Measurements from ENCODE around the gene SAXO1. TPM values are rescaled to one million over a fixed set of nuclear protein-coding genes. Genes with fewer than 3 reads are reported as not detected.

The SAXO1 gene
- total RNA-seq, 1 experiment from 2014 or later: 0.09 TPM

GRCh38 chr9:19048966-19049916, 16.2 kb upstream of the SAXO1 start, which contains the start of gene RRAGA (continued):
- no peak for TF ChIP-seq TEAD4 (CRISPR knock-in tag; IDR thresholded peaks at IDR 0.05)
- no peak for TF ChIP-seq OVOL2 (CRISPR knock-in tag; IDR thresholded peaks at IDR 0.05; ENCODE audit: borderline replicate concordance)
- TF ChIP-seq ZNF263 (CRISPR knock-in tag; IDR thresholded peaks at IDR 0.05; ENCODE audit: low read depth): no peak
- TF ChIP-seq ZNF121 (CRISPR knock-in tag; IDR thresholded peaks at IDR 0.05): no peak
- 0 out of 2 replicates have a peak, but pooled peaks have one; percentile 28 for TF ChIP-seq FOXK1 (CRISPR knock-in tag; IDR thresholded peaks at IDR 0.05)
- TF ChIP-seq ATF3 (CRISPR knock-in tag; conservative IDR thresholded peaks at IDR 0.05): no peak
- TF ChIP-seq ERG (CRISPR knock-in tag; IDR thresholded peaks at IDR 0.05): 0 out of 2 replicates have a peak, but pooled peaks have one; percentile 80
- TF ChIP-seq ATF6 (CRISPR knock-in tag; IDR thresholded peaks at IDR 0.05): no peak
- peak; percentile 86 for TF ChIP-seq MAX (CRISPR knock-in tag; IDR thresholded peaks at IDR 0.05)
- no peak for TF ChIP-seq ZNF416 (CRISPR knock-in tag; IDR thresholded peaks at IDR 0.05)
- TF ChIP-seq AFF4 (CRISPR knock-in tag; IDR thresholded peaks at IDR 0.05; ENCODE audit: borderline replicate concordance): peak; percentile 73; the same call in 1 of the 2 replicates
- peak; percentile 91 for TF ChIP-seq ZBTB21 (CRISPR knock-in tag; IDR thresholded peaks at IDR 0.05; ENCODE audit: borderline replicate concordance)
- no peak for TF ChIP-seq STAT6 (CRISPR knock-in tag; conservative IDR thresholded peaks at IDR 0.05; ENCODE audit: low read depth)
- TF ChIP-seq CDX4 (CRISPR knock-in tag; IDR thresholded peaks at IDR 0.05; ENCODE audit: borderline replicate concordance): no peak
- TF ChIP-seq TEAD1 (CRISPR knock-in tag; IDR thresholded peaks at IDR 0.05): peak; percentile 64; the same call in 1 of the 2 replicates
- 0 out of 2 replicates have a peak, but pooled peaks have one; percentile 20 for TF ChIP-seq AR (CRISPR knock-in tag; IDR thresholded peaks at IDR 0.05)
- peak; percentile 75; the same call in 1 of the 2 replicates for TF ChIP-seq ZNF281 (CRISPR knock-in tag; IDR thresholded peaks at IDR 0.05)
